Upper lobe of right lung (tissue), 1 donor: ENCODE measurements around the gene PPP1R18. TPM values are rescaled to one million over a fixed set of nuclear protein-coding genes. Genes with fewer than 3 reads are reported as not detected.

Source experiments
- ATAC-seq: fragments of 200-7000 bp; cut with Tn5 transposase; one replicate; pipeline ENCODE4 v1.9.1; 2020; ENCODE audit warnings: mild to moderate bottlenecking, moderate library complexity
- DNase-seq: peaks from one replicate; pipeline ENCODE4 v3.0.0-alpha.2; 2020
- H3K27ac ChIP-seq: fragments of 200-600 bp; one replicate; pipeline ENCODE4 v1.8.0; 2022
- H3K27me3 ChIP-seq: fragments of 200-600 bp; one replicate; pipeline ENCODE4 v1.8.0; 2022; ENCODE audit warnings: mild to moderate bottlenecking
- H3K36me3 ChIP-seq: fragments of 200-600 bp; one replicate; pipeline ENCODE4 v1.8.0; 2022
- H3K4me1 ChIP-seq: fragments of 200-600 bp; one replicate; pipeline ENCODE4 v1.8.0; 2022
- H3K4me3 ChIP-seq: fragments of 200-600 bp; one replicate; pipeline ENCODE4 v1.8.0; 2022; ENCODE audit warnings: mild to moderate bottlenecking
- H3K9me3 ChIP-seq: fragments of 200-600 bp; one replicate; pipeline ENCODE4 v1.8.0; 2022
- CTCF ChIP-seq: fragments of 200-600 bp; IDR thresholded peaks from one replicate; pipeline ENCODE4 v1.8.0; 2022; ENCODE audit warnings: antibody characterized with exemption
- intact Hi-C: fragments of 100-400 bp; cut with DNase I; formaldehyde crosslinking; loops from one replicate; pipeline ENCODE4 v1.11.0; 2022
- total RNA-seq: library from RNA; stranded (reverse); fragmentation: NEBNext Ultra II Directional; extraction: Animal tissue kit (Norgen Biotek cat#: 25700); gene quantifications from one replicate; pipeline ENCODE4 v1.2.1, GENCODE V29; 2021
- donor health status: DM: no; HTN: yes; CAD: no; lungs with severe emphysema.

The PPP1R18 gene
- total RNA-seq, 1 donor from 2014 or later, result 72.8 TPM

GRCh38 chr6:30646450-30647241 lies 39.8 kb downstream of the PPP1R18 start, which contains the start of gene C6orf136:
Gene C6orf136 (plus strand): TSS chr6:30647133. CDS start chr6:30647232, 99 bp downstream.
- Histone ChIP-seq H3K4me3 (peak within 1 kb of the TSS; percentile 98), H3K9me3 (no peaks in the 10 kb centered on the region), H3K36me3 (peaks cover 24% of the 10 kb centered on the region), H3K4me1 (peaks cover 6% of the 10 kb centered on the region), H3K27ac (peak within 1 kb of the TSS; percentile 88), H3K27me3 (no peaks in the 10 kb centered on the region)
- peak; percentile 94 for ATAC-seq
- intact Hi-C loops, result no loop called here
- no peak for TF ChIP-seq CTCF
- DNase-seq, result peak; percentile 96

DNA sequence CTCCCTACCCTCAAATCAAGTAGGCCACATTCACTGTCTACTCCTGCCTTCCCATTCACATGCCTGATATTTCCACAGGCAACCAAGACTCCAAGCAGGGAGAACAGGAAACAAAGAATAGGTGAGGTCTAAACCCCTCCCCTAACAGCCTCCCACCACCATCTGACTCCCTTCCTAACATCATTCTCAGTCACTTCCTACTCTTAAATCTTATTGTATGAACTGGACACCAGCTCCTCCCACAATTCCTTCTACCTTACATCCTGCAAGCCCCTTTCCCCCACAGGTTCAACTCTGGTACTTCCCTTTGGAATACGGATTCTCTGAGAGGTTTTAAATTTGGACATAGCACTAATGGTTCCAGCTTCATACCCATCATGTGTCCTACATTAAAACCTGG lies 40.5 kb downstream of the PPP1R18 start:
- Histone ChIP-seq H3K36me3 (peaks cover 24% of the 10 kb centered on the region), H3K4me1 (peaks cover 6% of the 10 kb centered on the region), H3K9me3 (no peaks in the 10 kb centered on the region), H3K27ac (no peak overlapping the region), H3K27me3 (no peaks in the 10 kb centered on the region), H3K4me3 (no peak overlapping the region)
- DNase-seq (no peak), ATAC-seq (no peak)
- intact Hi-C loops, result no loop called here
- TF ChIP-seq CTCF, result no peak

- intact Hi-C loops, result no loop called here
- peaks cover 31% of the 10 kb centered on the region for H3K36me3 ChIP-seq
- peaks cover 6% of the 10 kb centered on the region for H3K4me1 ChIP-seq
- no peak overlapping the region for H3K27ac ChIP-seq
- H3K4me3 ChIP-seq, result no peak overlapping the region
- H3K9me3 ChIP-seq, result no peaks in the 10 kb centered on the region
- DNase-seq (no peak), ATAC-seq (no peak)
- no peaks in the 10 kb centered on the region for H3K27me3 ChIP-seq
- TF ChIP-seq CTCF, result no peak
Measured at GRCh38 chr6:30644769-30645168, 41.7 kb downstream of the PPP1R18 start.

DNA sequence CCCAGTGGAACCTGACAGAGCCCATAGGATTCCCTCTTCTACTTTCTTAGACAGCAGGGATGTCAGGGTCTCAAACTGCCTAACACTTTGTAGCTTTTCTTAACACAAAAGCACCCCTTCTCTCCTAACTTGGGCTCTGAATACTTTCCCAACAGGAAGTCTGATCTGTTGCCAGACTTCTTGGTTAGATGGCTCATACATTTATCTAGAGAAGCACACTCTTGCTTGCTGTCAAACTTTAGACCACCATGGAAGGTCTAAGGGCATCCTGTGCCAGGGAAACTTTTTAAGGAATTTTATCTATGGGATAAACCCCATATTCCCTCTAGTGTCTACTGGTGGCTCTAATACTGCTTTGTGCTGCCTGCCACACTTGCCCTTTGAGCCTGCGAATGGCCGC lies 42.8 kb downstream of the PPP1R18 start:
- ATAC-seq, result no peak
- peaks cover 31% of the 10 kb centered on the region for H3K36me3 ChIP-seq
- intact Hi-C loops, result no loop called here
- no peaks in the 10 kb centered on the region for H3K27me3 ChIP-seq
- no peaks in the 10 kb centered on the region for H3K9me3 ChIP-seq
- TF ChIP-seq CTCF, result no peak
- H3K4me3 ChIP-seq, result no peak overlapping the region
- DNase-seq, result no peak
- H3K27ac ChIP-seq, result no peak overlapping the region
- H3K4me1 ChIP-seq, result peaks cover 6% of the 10 kb centered on the region

DNA sequence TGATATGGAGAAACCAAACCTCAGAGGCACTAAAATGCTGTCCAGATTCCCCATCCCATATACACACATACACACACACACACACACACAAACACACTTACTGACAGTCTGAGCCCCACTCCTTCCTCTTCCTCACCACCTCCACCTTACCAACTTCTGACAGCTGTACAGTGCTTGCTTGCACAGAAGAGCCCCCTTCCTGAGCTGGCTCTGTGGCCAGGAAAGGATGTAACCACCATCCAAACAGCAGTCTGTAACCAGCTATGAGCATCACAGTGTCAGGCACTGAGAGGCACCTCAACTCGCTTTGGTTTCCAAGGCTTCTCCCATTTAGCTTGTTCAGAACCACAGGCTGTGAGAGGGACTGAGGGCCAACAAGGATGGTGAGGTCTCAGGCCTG lies 45.4 kb downstream of the PPP1R18 start:
- ATAC-seq, result no peak
- intact Hi-C loops, result no loop called here

More for the DNA sequence above, 45.4 kb downstream of the PPP1R18 start:
- Histone ChIP-seq H3K27me3 (no peaks in the 10 kb centered on the region), H3K36me3 (peaks cover 31% of the 10 kb centered on the region), H3K27ac (no peak overlapping the region), H3K4me3 (no peak overlapping the region), H3K9me3 (no peaks in the 10 kb centered on the region), H3K4me1 (no peaks in the 10 kb centered on the region)
- TF ChIP-seq CTCF, result no peak
- DNase-seq, result no peak
